Measurements from ENCODE around the gene NPR2. TPM values are rescaled to one million over a fixed set of nuclear protein-coding genes. Genes with fewer than 3 reads are reported as not detected.

The NPR2 gene
- polyA plus RNA-seq, 2 of the 4 experiments (the other 2 are of a cell fraction), result 7.8 to 18.8 TPM

Small RNA genes within 50 kb of the gene (small RNA-seq; reads per million reads assigned to genes)
- 0 to 0.26 (median 0) reads per million in 6 experiments for gene HINT2

Other genes with a start within 250 kb of the NPR2 start
- gene TESK1, start 186.3 kb upstream of the NPR2 start, polyA plus RNA-seq (2011; rRNA removed), result 16.5 and 17.4 TPM in 2 replicates
- gene TESK1, start 186.3 kb upstream of the NPR2 start, polyA plus RNA-seq (2017; fragmentation: RNase III; extraction: RNeasy Plus Mini Kit Qiagen cat#74134 plus additional on column Dnase treatment), result 29.9 to 33.0 TPM (median 30.6 TPM) in 3 replicates
- gene CD72, start 173.2 kb upstream of the NPR2 start, polyA plus RNA-seq (2011; rRNA removed), result 0.87 and 1.2 TPM in 2 replicates
- gene CD72, start 173.2 kb upstream of the NPR2 start, polyA plus RNA-seq (2017; fragmentation: RNase III; extraction: RNeasy Plus Mini Kit Qiagen cat#74134 plus additional on column Dnase treatment), result 0.10 to 0.55 TPM (median 0.44 TPM) in 3 replicates
- not detected in 2 replicates for gene SIT1, start 140.7 kb upstream of the NPR2 start, polyA plus RNA-seq (2011; rRNA removed)
- not detected in 3 replicates for gene SIT1, start 140.7 kb upstream of the NPR2 start, polyA plus RNA-seq (2017; fragmentation: RNase III; extraction: RNeasy Plus Mini Kit Qiagen cat#74134 plus additional on column Dnase treatment)
- gene RMRP, start 133.6 kb upstream of the NPR2 start, polyA plus RNA-seq (2011; rRNA removed), result 80.2 and 257 TPM in 2 replicates
- 14.7 TPM in 1 of 3 replicates, not detected in the others for gene RMRP, start 133.6 kb upstream of the NPR2 start, polyA plus RNA-seq (2017; fragmentation: RNase III; extraction: RNeasy Plus Mini Kit Qiagen cat#74134 plus additional on column Dnase treatment)
- 11.0 and 13.3 TPM in 2 replicates for gene CCDC107, start 133.3 kb upstream of the NPR2 start, polyA plus RNA-seq (2011; rRNA removed)
- 20.4 to 21.9 TPM (median 20.7 TPM) in 3 replicates for gene CCDC107, start 133.3 kb upstream of the NPR2 start, polyA plus RNA-seq (2017; fragmentation: RNase III; extraction: RNeasy Plus Mini Kit Qiagen cat#74134 plus additional on column Dnase treatment)
- gene ARHGEF39, start 126.4 kb upstream of the NPR2 start, polyA plus RNA-seq (2011; rRNA removed), result 17.6 and 21.4 TPM in 2 replicates
- gene ARHGEF39, start 126.4 kb upstream of the NPR2 start, polyA plus RNA-seq (2017; fragmentation: RNase III; extraction: RNeasy Plus Mini Kit Qiagen cat#74134 plus additional on column Dnase treatment), result 16.7 to 19.5 TPM (median 18.3 TPM) in 3 replicates
- 16.3 and 32.9 TPM in 2 replicates for gene CA9, start 117.7 kb upstream of the NPR2 start, polyA plus RNA-seq (2011; rRNA removed)
- 2.5 to 5.6 TPM (median 4.5 TPM) in 3 replicates for gene CA9, start 117.7 kb upstream of the NPR2 start, polyA plus RNA-seq (2017; fragmentation: RNase III; extraction: RNeasy Plus Mini Kit Qiagen cat#74134 plus additional on column Dnase treatment)
- gene TPM2, start 101.7 kb upstream of the NPR2 start, polyA plus RNA-seq (2011; rRNA removed), result 154 and 281 TPM in 2 replicates
- 956 to 1,105 TPM (median 1,022 TPM) in 3 replicates for gene TPM2, start 101.7 kb upstream of the NPR2 start, polyA plus RNA-seq (2017; fragmentation: RNase III; extraction: RNeasy Plus Mini Kit Qiagen cat#74134 plus additional on column Dnase treatment)
- gene TLN1, start 59.4 kb upstream of the NPR2 start, polyA plus RNA-seq (2011; rRNA removed), result 65.5 and 72.1 TPM in 2 replicates
- 108 to 119 TPM (median 117 TPM) in 3 replicates for gene TLN1, start 59.4 kb upstream of the NPR2 start, polyA plus RNA-seq (2017; fragmentation: RNase III; extraction: RNeasy Plus Mini Kit Qiagen cat#74134 plus additional on column Dnase treatment)
- 33.3 and 36.0 TPM in 2 replicates for gene CREB3, start 58.9 kb upstream of the NPR2 start, polyA plus RNA-seq (2011; rRNA removed)
- 51.3 to 54.0 TPM (median 51.7 TPM) in 3 replicates for gene CREB3, start 58.9 kb upstream of the NPR2 start, polyA plus RNA-seq (2017; fragmentation: RNase III; extraction: RNeasy Plus Mini Kit Qiagen cat#74134 plus additional on column Dnase treatment)
- gene GBA2, start 42.4 kb upstream of the NPR2 start, polyA plus RNA-seq (2011; rRNA removed), result 40.0 and 47.4 TPM in 2 replicates
- 34.8 to 39.5 TPM (median 38.9 TPM) in 3 replicates for gene GBA2, start 42.4 kb upstream of the NPR2 start, polyA plus RNA-seq (2017; fragmentation: RNase III; extraction: RNeasy Plus Mini Kit Qiagen cat#74134 plus additional on column Dnase treatment)
- gene RGP1, start 42.3 kb upstream of the NPR2 start, polyA plus RNA-seq (2011; rRNA removed), result 16.6 and 20.2 TPM in 2 replicates
- 15.0 to 16.1 TPM (median 15.3 TPM) in 3 replicates for gene RGP1, start 42.3 kb upstream of the NPR2 start, polyA plus RNA-seq (2017; fragmentation: RNase III; extraction: RNeasy Plus Mini Kit Qiagen cat#74134 plus additional on column Dnase treatment)
- gene MSMP, start 37.3 kb upstream of the NPR2 start, polyA plus RNA-seq (2011; rRNA removed), result 0.24 TPM in 1 of 2 replicates, not detected in the other
- gene MSMP, start 37.3 kb upstream of the NPR2 start, polyA plus RNA-seq (2017; fragmentation: RNase III; extraction: RNeasy Plus Mini Kit Qiagen cat#74134 plus additional on column Dnase treatment), result not detected in 3 replicates
- gene SPAG8, start 20.7 kb downstream of the NPR2 start, polyA plus RNA-seq (2011; rRNA removed), result 0.17 and 0.31 TPM in 2 replicates
- 0.45 to 0.71 TPM (median 0.54 TPM) in 3 replicates for gene SPAG8, start 20.7 kb downstream of the NPR2 start, polyA plus RNA-seq (2017; fragmentation: RNase III; extraction: RNeasy Plus Mini Kit Qiagen cat#74134 plus additional on column Dnase treatment)
- gene HINT2, start 23.5 kb downstream of the NPR2 start, polyA plus RNA-seq (2011; rRNA removed), result 46.9 and 47.3 TPM in 2 replicates
- 59.0 to 69.2 TPM (median 68.5 TPM) in 3 replicates for gene HINT2, start 23.5 kb downstream of the NPR2 start, polyA plus RNA-seq (2017; fragmentation: RNase III; extraction: RNeasy Plus Mini Kit Qiagen cat#74134 plus additional on column Dnase treatment)
- gene FAM221B, start 37.1 kb downstream of the NPR2 start, polyA plus RNA-seq (2011; rRNA removed), result not detected in 2 replicates
- not detected in 3 replicates for gene FAM221B, start 37.1 kb downstream of the NPR2 start, polyA plus RNA-seq (2017; fragmentation: RNase III; extraction: RNeasy Plus Mini Kit Qiagen cat#74134 plus additional on column Dnase treatment)
- gene TMEM8B, start 37.6 kb downstream of the NPR2 start, polyA plus RNA-seq (2011; rRNA removed), result 1.8 and 2.0 TPM in 2 replicates
- gene TMEM8B, start 37.6 kb downstream of the NPR2 start, polyA plus RNA-seq (2017; fragmentation: RNase III; extraction: RNeasy Plus Mini Kit Qiagen cat#74134 plus additional on column Dnase treatment), result 1.7 to 2.4 TPM (median 2.2 TPM) in 3 replicates
- gene OR13J1, start 78.8 kb downstream of the NPR2 start, polyA plus RNA-seq (2011; rRNA removed), result not detected in 2 replicates
- not detected in 3 replicates for gene OR13J1, start 78.8 kb downstream of the NPR2 start, polyA plus RNA-seq (2017; fragmentation: RNase III; extraction: RNeasy Plus Mini Kit Qiagen cat#74134 plus additional on column Dnase treatment)
- gene HRCT1, start 114.6 kb downstream of the NPR2 start, polyA plus RNA-seq (2011; rRNA removed), result 0.21 TPM in 1 of 2 replicates, not detected in the other
- gene HRCT1, start 114.6 kb downstream of the NPR2 start, polyA plus RNA-seq (2017; fragmentation: RNase III; extraction: RNeasy Plus Mini Kit Qiagen cat#74134 plus additional on column Dnase treatment), result 0.22 to 0.41 TPM in 2 of 3 replicates, not detected in the other
- gene SPAAR, start 117.9 kb downstream of the NPR2 start, polyA plus RNA-seq (2011; rRNA removed), result 0.05 TPM in 1 of 2 replicates, not detected in the other
- gene SPAAR, start 117.9 kb downstream of the NPR2 start, polyA plus RNA-seq (2017; fragmentation: RNase III; extraction: RNeasy Plus Mini Kit Qiagen cat#74134 plus additional on column Dnase treatment), result not detected in 3 replicates
- gene OR2S2, start 166.6 kb downstream of the NPR2 start, polyA plus RNA-seq (2011; rRNA removed), result not detected in 2 replicates
- gene OR2S2, start 166.6 kb downstream of the NPR2 start, polyA plus RNA-seq (2017; fragmentation: RNase III; extraction: RNeasy Plus Mini Kit Qiagen cat#74134 plus additional on column Dnase treatment), result not detected in 3 replicates
- gene RECK, start 245.3 kb downstream of the NPR2 start, polyA plus RNA-seq (2011; rRNA removed), result 8.3 and 8.7 TPM in 2 replicates
- gene RECK, start 245.3 kb downstream of the NPR2 start, polyA plus RNA-seq (2017; fragmentation: RNase III; extraction: RNeasy Plus Mini Kit Qiagen cat#74134 plus additional on column Dnase treatment), result 5.0 to 5.7 TPM (median 5.1 TPM) in 3 replicates

Data from A549 (cell line).